MCF 10A (cell line): ENCODE data around the gene CPNE2. TPM values are rescaled to one million over a fixed set of nuclear protein-coding genes. Genes with fewer than 3 reads are reported as not detected.
"Not testable (repeated sequence)": the region's sequence is repeated elsewhere in the genome, so short reads cannot be mapped to it uniquely, and the experiment has no call there.

ENCODE experiments used
- BruUV-seq: library from RNA; stranded (reverse); fragments of 400-500 nt; replicated peaks from 2 replicates; lab custom pipeline; 2021; lab: Mats Ljungman, UMichigan
- CTCF ChIA-PET: fragments of 300-600 bp; sonication (Branson Sonifier 250); formaldehyde crosslinking; extraction: SDS; loops from one replicate; lab custom pipeline; 2021; ENCODE audit warnings: antibody characterized with exemption, inconsistent platforms; lab: Yijun Ruan, JAX
- POLR2A ChIA-PET: fragments of 300-600, 350-650 bp; sonication (Branson Sonifier 250); formaldehyde crosslinking; extraction: SDS; loops from one replicate; lab custom pipeline; 2020; ENCODE audit warnings: antibody characterized with exemption, inconsistent platforms; lab: Yijun Ruan, JAX
- DNase-seq: peaks from one replicate; pipeline ENCODE4 v3.0.0-alpha.2; 2018; ENCODE audit not compliant: unreplicated experiment
- H3K27ac Mint-ChIP-seq: one replicate; pipeline ENCODE4 v1.8.0; 2022; ENCODE audit warnings: mild to moderate bottlenecking, low read depth, mixed read lengths; ENCODE audit not compliant: unreplicated experiment
- H3K27me3 Mint-ChIP-seq: one replicate; pipeline ENCODE4 v1.8.0; 2022; ENCODE audit warnings: mixed read lengths; ENCODE audit not compliant: insufficient read depth, unreplicated experiment
- H3K36me3 Mint-ChIP-seq: one replicate; pipeline ENCODE4 v1.8.0; 2022; ENCODE audit warnings: mild to moderate bottlenecking, moderate library complexity, mixed read lengths; ENCODE audit not compliant: insufficient read depth, unreplicated experiment
- H3K4me1 Mint-ChIP-seq: one replicate; pipeline ENCODE4 v1.8.0; 2022; ENCODE audit warnings: mixed read lengths; ENCODE audit not compliant: insufficient read depth, unreplicated experiment
- H3K4me3 Mint-ChIP-seq: one replicate; pipeline ENCODE4 v1.8.0; 2022; ENCODE audit warnings: mild to moderate bottlenecking, moderate library complexity, mixed read lengths; ENCODE audit not compliant: unreplicated experiment
- H3K9me3 Mint-ChIP-seq: one replicate; pipeline ENCODE4 v1.8.0; 2022; ENCODE audit warnings: mixed read lengths; ENCODE audit not compliant: unreplicated experiment
- CTCF ChIP-seq: fragments of 200-600 bp; IDR thresholded peaks from one replicate; pipeline ENCODE4 v1.8.0; 2022; ENCODE audit warnings: antibody characterized with exemption, mild to moderate bottlenecking; ENCODE audit not compliant: unreplicated experiment
- intact Hi-C: fragments of 100-400 bp; cut with micrococcal nuclease; formaldehyde crosslinking; loops from 2 replicates; pipeline ENCODE4 v1.14.1; 2022
- total RNA-seq: library from RNA; stranded (reverse); gene quantifications from 2 replicates; pipeline ENCODE4 v1.2.3, GENCODE V29; 2022

Gene CPNE2
- total RNA-seq, 1 experiment from 2014 or later = 6.7 TPM

- Mint-ChIP-seq H3K27me3 (no peaks in the 10 kb centered on the region), H3K4me3 (no peak overlapping the region), H3K9me3 (no peaks in the 10 kb centered on the region), H3K36me3 (peaks cover 7% of the 10 kb centered on the region), H3K4me1 (peaks cover 20% of the 10 kb centered on the region), H3K27ac (no peak overlapping the region)
- BruUV-seq = no TSS peak
- TF ChIP-seq CTCF = no peak
- DNase-seq = no peak
- CTCF ChIA-PET = interaction anchor here (0.6 to 1.0 kb wide), 3 partner anchors 19 to 81 kb away, joined by 3 to 5 read pairs (median 3); no protein-coding TSS in a partner anchor
- POLR2A ChIA-PET = no interaction called here
- intact Hi-C loops = no loop called here
Observed at GRCh38 chr16:57062329-57062728, 30.1 kb upstream of the CPNE2 start.

GRCh38 chr16:57063189-57063588 is 29.2 kb upstream of the CPNE2 start:
- POLR2A ChIA-PET, H3K27ac Mint-ChIP-seq, H3K4me3 Mint-ChIP-seq, H3K36me3 Mint-ChIP-seq, H3K9me3 Mint-ChIP-seq, BruUV-seq, H3K27me3 Mint-ChIP-seq, intact Hi-C loops, DNase-seq: not testable (repeated sequence)
- H3K4me1 Mint-ChIP-seq = peaks cover 20% of the 10 kb centered on the region
- CTCF ChIA-PET = interaction anchor here (0.6 kb wide), 1 partner anchor 21 kb away, joined by 5 read pairs; no protein-coding TSS in a partner anchor

GRCh38 chr16:57064995-57065394 is 27.4 kb upstream of the CPNE2 start:
- H3K27me3 Mint-ChIP-seq = no peaks in the 10 kb centered on the region
- peaks cover 24% of the 10 kb centered on the region for H3K4me1 Mint-ChIP-seq

GRCh38 chr16:57066625-57067024 is 25.8 kb upstream of the CPNE2 start:
- POLR2A ChIA-PET = interaction anchor here (0.9 kb wide), 1 partner anchor 39 kb away, joined by 3 read pairs; no protein-coding TSS in a partner anchor

More at GRCh38 chr16:57064995-57065394, 27.4 kb upstream of the CPNE2 start:
- ChIA-PET POLR2A (no interaction called here), CTCF (interaction anchor here (0.6 to 3.0 kb wide), 3 partner anchors 19 to 230 kb away, joined by 3 to 18 read pairs (median 3); no protein-coding TSS in a partner anchor)
- no peak for DNase-seq
- Mint-ChIP-seq H3K4me3 (no peak overlapping the region), H3K27ac (no peak overlapping the region), H3K9me3 (no peaks in the 10 kb centered on the region), H3K36me3 (peaks cover 7% of the 10 kb centered on the region)
- no TSS peak for BruUV-seq
- intact Hi-C loops = no loop called here
- no peak for TF ChIP-seq CTCF

More at GRCh38 chr16:57066625-57067024, 25.8 kb upstream of the CPNE2 start:
- H3K27me3 Mint-ChIP-seq = no peaks in the 10 kb centered on the region
- H3K9me3 Mint-ChIP-seq = no peaks in the 10 kb centered on the region
- no peak for DNase-seq
- peaks cover 17% of the 10 kb centered on the region for H3K4me1 Mint-ChIP-seq
- intact Hi-C loops = no loop called here
- no peak for TF ChIP-seq CTCF
- H3K27ac Mint-ChIP-seq = no peak overlapping the region
- no peak overlapping the region for H3K4me3 Mint-ChIP-seq
- peaks cover 7% of the 10 kb centered on the region for H3K36me3 Mint-ChIP-seq
- no TSS peak for BruUV-seq
- CTCF ChIA-PET = interaction anchor here (0.6 to 3.0 kb wide), 3 partner anchors 17 to 490 kb away, joined by 4 to 18 read pairs (median 4); no protein-coding TSS in a partner anchor
